GM18511 (cell line): Measurements from ENCODE around the gene TRAF3.
"Not testable (repeated sequence)": the region's sequence is repeated elsewhere in the genome, so short reads cannot be mapped to it uniquely, and the experiment has no call there.

Experiments
- ATAC-seq: cut with Tn5 transposase; IDR thresholded peaks from one replicate; pipeline ENCODE4 v1.9.1; 2021; ENCODE audit warnings: mild to moderate bottlenecking, moderate library complexity; ENCODE audit not compliant: unreplicated experiment

TRAF3 gene

DNA sequence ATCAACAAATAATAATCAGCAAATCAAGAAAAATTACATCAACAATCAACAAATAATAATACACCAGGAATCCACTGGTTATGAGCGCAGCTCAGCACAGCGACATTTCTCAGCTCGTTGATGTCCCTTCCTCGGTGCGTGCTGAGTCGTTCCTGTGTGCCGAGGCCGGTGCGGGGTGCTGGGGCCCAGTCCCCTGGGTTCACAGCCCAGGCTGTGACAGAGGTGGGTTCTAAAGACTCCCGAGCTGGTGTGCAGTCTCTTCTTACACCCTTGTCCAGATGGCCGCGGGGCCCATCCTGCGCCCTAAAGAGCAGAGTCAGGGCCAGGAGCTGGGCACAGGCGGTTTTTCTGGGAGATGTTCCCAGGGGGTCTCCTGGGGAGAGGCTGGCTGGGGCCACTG, 26.9 kb upstream of the TRAF3 start:
- no peak for ATAC-seq

DNA sequence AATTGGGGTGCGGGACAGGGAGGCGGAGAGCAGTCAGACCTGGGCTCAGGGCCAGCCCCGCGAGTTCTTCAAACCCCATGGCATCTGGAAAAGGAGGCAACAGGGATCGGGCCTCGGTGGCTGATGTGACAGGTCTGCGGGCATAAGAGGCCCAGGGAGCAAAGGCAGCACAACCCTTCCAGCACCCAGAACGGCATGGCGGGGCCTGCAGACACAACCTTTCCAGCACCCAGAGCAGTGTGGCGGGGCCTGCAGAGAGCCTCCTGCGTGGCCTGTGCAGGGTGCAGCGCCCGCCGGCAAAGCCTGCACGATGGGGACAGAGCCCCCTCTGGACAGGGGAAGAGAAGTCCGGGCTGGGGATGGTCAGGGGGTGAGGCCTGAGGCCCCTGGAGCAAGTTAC, 26.2 kb upstream of the TRAF3 start:
- ATAC-seq, result no peak

DNA sequence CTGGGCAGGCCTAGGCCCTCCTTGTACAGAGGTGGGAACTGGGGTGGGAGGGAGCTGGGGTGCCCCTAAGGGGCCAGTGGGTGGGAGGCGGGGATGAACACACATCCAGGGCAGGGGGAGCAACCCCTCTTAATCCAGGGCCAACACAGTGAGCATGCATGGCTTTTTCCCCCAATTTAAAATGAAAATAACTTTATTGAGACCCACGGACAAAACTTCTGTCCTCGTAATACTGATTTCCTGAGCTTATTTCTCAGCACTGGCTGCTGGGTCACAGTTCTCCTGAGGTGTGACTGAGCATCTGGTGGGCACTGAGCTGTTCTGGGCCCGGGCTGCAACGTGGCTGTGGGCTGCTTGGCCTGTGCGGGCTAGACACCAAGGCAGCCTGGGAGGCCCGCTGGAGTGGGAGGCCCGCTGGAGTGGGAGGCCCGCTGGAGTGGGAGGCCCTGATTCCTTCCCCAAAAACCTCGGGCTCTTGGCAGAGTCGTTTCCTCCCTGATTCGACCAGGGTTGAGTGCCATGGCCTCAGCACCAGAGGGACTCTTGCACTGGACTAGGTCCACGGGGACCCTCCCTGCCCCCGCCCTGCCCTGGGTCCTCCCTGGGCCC, 24.9 kb upstream of the TRAF3 start:
- ATAC-seq, result no peak

DNA sequence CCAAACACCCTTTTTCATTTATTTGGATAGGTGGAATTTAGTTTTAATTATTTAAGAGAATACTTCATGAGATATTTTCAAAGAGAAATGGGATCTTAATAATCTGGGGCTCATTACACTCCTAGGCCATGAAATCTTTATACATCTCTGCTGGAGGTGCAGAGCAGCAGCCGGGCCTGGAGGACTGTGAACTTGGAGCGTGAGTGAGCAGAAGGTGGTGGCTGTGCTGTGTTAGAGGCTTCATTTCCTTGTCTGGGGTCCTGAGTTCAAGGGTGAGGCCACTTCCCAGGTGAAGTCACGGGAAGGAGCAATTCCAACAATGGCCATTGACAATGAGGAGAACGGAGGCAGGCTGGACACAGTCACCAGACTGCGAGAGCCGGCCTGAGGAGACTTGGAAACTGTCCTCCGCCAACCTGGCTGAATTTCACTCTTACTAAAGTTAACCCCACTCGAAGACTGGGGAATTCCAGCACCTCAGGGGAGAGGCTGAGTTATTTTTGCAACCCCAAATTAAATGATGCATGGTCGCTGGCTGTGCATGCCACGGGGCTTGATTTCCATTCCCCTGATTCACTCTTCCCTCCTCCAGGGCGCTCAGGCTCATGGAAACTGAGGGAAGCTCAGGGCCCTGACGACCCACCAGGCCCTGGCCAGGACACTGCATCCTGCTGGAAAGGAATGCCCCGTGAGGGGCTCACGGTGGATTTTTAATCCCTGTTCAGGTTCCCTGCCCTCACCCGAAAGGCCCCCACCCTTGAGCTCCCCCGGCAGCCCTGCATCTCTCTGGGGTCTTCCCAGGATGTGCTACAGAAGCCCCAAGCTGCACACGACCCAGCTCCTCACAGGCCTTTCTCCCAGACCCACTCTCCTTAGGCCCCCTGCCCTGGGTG, 22.6 kb upstream of the TRAF3 start:
- ATAC-seq, result peak; percentile 58

DNA sequence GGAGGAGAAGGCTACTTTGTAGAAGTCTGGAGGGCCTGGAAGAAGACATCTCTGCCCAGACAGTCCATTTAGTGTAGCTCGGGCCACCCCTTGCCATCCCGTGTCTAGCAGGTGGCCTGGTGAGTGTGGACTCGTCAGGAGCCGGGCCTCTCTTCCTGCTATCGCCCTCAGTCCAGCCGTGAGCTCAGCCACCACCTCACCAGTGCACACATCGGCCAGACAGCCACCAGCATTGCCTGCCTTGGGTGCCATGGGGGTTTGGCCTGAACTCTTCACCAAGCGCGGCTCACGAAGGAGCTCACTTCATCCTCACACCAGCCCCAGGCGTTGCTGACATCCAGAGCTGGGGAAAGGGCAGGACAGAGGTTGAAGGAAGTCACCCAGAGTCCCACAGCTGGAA, 19.6 kb upstream of the TRAF3 start:
- no peak for ATAC-seq

DNA sequence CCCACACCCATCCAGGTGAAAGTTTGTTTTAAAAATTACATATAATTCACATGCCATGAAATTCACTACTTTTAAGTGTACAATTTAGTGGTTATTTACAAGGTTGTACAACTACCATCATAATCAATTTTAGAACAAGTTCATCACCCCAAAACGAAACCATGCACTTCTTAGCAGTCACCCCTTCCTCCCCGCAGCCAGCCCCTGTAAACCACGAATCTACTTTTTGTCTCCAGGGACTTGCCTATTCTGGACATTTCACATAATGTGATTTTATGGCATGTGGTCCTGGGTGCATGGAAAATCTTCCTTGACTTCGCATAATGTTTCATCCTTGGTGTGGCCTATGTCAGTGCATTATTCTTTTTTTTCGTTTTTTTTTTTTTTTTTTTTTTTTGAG, 19.2 kb upstream of the TRAF3 start:
- no peak for ATAC-seq

DNA sequence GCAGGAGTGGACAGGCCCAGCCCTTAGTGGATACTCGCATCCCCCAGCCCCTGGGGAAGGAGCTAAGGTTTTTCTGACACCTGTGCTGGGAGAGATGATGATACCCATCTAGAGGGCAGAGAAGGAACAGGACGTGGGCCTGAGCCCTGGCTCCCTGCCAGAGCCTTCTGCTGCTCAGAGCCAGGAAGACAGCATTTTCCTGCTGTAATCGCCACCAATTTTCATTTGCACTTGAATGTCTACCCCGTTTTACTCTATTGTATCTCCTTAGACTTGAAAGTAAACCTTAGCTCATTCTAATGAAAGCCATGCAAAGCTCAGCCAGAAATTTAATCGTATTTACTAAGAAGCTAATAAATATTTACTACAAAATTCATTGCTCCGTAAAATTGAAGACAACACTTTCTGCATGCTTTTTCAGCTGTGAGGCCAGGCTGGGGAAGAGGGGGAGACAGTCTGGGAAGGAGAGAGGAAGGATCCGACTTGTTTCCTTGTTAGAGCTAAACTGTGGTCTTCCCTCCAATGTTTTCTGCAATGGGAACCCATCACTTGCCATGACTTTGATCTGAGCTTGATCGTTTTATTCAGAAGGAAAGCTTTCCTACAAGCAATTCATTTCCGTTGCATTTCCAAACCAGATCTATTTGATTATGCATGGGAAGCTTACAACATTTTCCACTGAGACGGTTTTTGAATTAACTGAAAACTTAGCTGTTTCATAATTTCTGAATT, 17.6 kb upstream of the TRAF3 start:
- ATAC-seq, result no peak

DNA sequence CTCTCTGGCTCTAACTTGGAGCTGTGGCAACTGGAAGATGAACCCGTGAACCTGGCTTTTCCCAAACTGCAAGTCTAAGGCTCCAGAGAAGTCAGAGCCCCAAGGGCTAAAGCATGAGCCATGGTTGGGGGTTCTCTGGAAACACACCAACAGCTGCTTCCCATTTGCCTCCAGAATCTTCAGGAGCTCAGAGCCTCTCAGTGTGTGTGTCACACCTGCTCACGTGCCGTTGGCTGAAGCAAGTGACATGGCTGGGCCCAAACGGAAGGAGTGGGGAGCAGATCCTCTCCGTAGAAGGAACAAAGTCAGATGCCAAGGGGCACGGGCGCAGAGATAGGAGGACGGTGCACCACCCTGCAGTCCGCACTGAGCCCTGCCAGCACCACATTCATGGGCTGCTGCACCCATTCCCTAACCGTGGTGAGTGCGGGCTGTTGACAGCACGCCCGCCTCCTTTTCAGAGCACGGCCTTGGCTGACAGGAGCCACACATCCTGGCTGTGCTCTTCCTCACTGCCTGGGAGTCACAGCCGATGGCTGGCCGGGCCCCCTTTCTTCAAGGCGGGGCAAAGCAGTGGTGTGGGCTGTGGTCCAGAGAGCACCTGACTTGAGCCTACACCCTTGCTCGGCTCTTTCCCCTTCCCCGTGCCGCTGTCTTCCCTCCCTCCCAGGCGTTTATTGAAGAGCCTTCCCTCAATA, 16.6 kb upstream of the TRAF3 start:
- no peak for ATAC-seq

DNA sequence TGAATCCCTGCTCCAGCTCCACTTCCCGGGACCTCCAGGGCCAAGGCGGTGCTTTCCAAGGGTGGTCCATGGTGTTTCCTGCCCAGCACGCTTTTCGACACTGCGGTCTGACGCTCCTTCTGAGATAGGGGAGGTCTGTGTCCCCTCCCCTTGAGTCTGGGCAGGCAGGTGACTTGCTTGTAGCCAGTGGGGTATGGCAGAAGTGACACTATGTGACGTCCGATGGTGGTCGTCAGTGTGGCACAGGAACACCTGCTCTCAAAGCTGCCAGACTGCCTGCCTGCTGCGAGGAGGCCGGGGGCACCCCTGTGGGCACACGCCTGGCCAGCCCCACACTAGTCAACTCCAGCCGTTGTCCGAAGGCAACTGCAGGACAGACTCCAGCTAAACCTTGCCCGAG, 16.0 kb upstream of the TRAF3 start:
- no peak for ATAC-seq

DNA sequence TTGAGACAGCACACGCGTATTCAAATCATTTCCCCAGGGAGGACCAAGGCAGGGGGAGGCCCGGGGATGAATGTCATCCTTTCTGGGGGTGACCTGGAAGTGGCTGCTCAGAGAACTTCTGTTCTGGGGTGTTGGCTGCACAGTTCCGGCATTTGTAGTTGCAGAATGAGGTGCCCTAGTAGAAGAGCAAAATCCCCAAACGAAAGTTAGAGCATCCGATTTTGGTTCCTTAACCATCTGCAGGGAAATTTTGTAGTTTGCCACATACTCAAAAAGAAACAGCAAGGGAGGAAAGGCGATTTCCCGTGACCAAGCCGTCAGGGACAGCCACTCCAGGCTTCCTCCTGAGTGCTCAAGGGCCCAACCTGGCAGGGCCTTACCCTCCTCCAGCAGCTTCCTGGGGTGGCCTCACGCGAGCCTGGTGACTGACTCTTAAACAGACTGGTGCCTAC, 13.0 kb upstream of the TRAF3 start:
- peak; percentile 66 for ATAC-seq

DNA sequence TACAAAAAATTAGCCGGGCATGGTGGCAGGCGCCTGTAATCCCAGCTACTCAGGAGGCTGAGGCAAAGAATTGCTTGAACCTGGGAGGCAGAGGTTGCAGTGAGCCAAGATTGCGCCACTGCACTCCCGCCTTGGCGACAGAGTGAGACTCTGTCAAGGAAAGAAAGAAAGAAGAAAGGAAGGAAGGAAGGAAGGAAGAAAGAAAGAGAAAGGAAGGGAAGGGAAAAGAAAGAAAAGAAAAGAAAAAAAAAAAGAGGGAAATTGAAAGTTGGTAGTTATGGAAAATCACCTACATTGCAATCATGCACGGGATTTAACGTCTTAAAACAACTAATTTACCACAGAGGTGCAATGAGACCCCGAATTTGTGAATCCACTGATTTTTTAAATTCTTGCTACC, 11.5 kb upstream of the TRAF3 start:
- not testable (repeated sequence) for ATAC-seq

DNA sequence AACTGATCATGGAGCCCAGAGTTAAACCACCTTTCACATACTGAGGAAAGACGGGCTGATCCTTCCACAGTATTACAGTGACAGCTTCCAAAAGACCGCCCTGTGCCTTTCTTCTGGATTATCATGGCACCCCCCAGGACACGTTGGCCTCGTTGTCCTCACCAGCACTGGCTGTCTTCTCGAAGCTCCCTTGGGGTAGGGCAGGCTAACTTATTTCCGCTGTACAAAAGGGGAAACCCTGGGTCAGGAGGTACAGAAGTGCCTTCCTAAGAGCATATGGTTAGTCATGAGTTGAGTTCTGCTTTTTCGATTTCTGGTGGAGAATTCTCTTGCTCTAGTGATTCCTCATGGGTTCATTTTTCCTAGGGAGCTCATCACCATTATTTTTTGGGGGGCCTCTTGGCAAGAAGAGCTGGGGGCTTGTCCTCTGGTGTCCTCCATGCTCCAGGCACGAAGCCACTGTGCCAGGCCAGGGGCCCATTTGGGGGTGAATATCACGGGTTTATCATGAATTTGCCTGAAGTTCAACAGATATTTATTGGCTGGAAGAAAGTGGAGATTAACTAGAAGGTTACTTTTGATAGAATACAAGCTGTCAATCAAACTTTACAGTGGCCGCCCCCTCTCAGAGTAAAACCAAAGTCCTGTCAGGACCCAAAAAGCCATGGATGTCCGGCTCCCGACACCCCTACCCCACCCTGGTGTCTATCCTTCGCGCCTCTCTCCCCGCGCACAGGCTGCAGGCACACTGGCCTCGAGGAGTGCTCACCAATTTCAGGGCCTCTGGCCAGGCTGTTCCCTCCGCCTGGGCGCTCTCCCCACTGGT, 8.8 kb upstream of the TRAF3 start:
- peak; percentile 51 for ATAC-seq

DNA sequence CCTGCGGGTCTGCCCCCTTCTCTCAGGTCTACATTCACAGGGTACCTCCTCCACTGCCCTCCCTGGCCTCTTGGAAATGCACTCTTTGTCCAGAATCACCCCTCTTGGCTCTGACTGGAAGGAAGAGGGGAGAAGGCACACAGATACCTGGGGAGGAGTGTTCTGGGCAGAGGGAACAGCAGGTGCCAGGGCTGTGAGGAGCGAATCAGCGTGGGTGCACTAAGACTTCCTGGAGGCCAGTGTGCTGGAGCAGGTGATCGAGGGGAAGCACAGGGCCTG, 8.3 kb upstream of the TRAF3 start:
- no peak for ATAC-seq

DNA sequence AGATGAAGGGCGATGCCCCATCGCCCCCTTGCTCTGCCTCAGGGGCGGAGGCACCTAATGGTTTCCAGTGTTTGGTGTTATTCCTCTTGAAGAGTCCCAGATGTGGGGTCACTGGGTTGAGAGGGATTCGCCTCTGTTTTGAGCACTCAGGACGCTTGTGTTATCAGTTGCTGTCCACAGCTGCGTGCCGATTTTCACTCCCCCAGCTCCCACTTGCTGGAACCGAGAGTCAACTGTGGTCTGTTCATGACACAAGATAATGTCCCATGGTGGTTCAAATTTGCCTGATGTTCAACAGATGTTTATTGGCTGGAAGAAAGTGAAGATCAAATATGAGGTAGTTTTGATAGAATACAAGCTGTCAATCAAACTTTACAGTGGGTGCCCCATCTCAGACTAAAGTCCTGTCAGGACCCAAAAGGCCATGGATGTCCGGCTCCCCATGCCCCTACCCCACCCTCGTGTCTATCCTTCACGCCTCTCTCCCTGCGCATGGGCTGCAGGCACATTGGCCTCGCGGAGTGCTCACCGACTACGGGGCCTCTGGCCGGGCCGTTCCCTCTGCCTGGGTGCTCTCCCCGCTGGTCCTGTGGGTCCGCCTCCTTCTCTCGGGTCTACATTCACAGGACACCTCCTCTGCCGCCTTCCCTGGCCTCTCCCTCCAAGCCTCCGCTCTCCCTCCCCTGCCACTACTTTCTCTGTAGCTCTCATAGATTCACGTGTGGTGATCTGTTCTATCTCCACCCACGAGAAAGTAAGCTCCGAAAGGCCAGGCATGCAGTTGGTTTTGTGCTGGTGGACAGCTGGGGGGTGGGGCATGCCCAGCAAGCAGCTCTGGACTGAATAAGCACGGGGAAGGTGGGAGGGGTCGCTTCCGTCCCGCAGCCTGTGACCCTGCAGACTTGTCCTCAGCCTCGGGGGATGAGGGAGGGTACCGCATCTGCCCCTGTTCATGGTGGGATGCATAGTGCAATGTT, 6.8 kb upstream of the TRAF3 start:
- no peak for ATAC-seq

DNA sequence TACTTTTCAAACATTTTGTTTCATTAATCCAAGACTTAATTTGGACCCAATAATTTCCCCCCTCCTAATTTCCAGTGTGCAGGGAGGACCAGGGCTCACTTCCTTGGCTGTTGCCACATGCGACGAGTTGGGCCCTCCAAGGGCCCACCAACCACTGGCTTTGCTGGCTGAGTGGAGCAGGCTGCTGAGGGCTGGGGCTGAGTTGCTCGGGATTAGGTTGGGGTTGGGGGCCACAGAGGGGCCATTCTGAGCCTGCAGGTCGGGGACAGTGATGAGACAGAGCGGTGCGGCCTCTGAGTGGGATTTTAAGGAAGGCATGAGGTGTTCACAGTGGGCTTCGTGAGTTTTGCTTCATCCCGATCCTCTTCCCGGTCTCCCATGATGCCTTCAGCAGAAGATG, 6.1 kb upstream of the TRAF3 start:
- no peak for ATAC-seq

DNA sequence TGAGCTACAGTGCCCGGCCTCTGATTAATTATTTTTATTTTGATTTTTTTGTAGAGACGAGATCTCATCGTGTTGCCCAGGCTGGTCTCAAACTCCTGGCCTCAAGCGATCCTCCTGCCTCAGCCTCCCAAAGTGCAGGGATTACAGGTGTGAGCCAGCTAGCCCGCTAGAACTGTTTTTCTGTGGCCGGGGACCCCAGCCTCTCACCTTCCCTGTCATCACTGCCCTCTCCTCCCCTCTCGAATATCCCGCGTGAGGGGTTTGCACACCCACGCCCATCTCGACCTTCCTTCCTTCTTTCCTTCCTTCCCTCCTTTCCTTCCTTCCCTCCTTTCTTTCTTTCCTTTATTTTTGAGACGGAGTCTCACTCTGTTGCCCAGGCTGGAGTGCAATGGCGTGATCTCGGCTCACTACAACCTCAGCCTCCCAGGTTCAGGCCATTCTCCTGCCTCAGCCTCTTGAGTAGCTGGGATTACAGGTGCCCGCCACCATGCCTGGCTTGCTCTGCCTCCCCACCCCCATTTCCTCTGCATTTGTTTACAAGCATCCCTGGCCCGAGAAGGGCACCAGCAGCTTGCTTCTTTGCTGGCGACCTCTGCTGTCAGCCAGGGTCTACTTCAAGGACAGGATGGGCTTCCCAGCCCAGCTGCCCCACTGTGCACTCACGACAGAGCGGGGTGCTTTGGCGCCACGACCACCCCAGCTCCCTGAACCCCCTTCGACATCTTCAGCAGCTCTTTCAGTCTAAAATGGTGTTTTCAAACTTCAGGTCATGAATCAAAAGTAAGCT, 4.3 kb upstream of the TRAF3 start:
- no peak for ATAC-seq

DNA sequence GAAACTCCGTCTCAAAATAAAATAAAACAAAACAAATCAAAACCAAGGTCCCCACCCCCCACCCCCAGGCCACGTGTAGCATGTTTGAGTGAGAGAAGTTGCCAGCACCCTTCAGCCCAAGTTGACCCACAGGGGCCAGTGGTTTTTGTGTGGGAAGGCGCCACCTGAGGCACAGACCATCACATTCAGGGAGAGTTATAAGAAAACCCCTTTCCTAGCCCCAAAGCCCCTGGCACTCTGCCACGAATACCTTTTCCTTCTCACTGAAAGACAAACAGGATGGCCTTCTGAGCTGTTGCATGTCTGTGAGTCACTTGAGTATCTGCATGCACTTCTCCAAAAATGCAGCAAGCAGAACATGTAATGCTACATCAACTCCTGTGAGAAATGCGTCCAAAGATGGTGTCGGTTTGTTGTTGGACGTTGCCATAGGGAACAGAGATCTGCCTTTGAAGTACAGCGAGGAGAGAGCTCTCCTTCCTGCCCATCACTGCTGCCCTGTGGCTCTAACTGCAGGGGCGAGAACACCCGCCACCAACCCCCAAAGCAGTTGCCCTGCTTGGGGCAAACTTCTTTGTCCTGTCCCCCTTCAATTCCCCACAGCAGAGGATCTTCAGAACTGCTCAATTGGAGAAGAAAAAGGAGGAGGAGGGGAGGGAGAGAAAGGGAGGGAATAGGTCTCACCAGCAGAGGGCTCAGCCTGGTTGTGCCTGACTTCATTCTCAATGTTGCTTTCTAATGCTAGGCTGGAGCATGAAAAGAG, 2.7 kb upstream of the TRAF3 start:
- peak; percentile 44 for ATAC-seq
